Esophagus muscularis mucosa (tissue), 3 donors: ENCODE measurements around the gene ELANE.

Experiments
- CTCF ChIP-seq, 3 experiments: fragments of 200-600 bp in 2 of 3; fragments of 450-650 bp in 1 of 3; sonication (generic) in 2 of 3; IDR thresholded peaks; one replicate each; pipeline ENCODE4 v1.5.1; 2017 to 2019; ENCODE audit warnings: antibody characterized with exemption in 3 of 3, mild to moderate bottlenecking in 2 of 3, moderate library complexity in 1 of 3
- POLR2AphosphoS5 ChIP-seq, 2 donors: sonication (generic); formaldehyde crosslinking; IDR thresholded peaks; one replicate each; pipeline ENCODE4 v1.6.1; 2017; ENCODE audit warnings: antibody characterized with exemption in 2 of 2

- no peak for TF ChIP-seq CTCF (IDR thresholded peaks at IDR 0.05)
- TF ChIP-seq POLR2AphosphoS5 (IDR thresholded peaks at IDR 0.05) = no peak
Observed at GRCh38 chr19:902093-902370, 49.9 kb downstream of the ELANE start.
